ENCODE results near the gene LYRM9. TPM values are rescaled to one million over a fixed set of nuclear protein-coding genes. Genes with fewer than 3 reads are reported as not detected.

The LYRM9 gene
- total and polyA plus RNA-seq, 2 donors (not counting 1 experiment from before 2014, with no cell fraction given) = 9.7 to 13.7 TPM

DNA sequence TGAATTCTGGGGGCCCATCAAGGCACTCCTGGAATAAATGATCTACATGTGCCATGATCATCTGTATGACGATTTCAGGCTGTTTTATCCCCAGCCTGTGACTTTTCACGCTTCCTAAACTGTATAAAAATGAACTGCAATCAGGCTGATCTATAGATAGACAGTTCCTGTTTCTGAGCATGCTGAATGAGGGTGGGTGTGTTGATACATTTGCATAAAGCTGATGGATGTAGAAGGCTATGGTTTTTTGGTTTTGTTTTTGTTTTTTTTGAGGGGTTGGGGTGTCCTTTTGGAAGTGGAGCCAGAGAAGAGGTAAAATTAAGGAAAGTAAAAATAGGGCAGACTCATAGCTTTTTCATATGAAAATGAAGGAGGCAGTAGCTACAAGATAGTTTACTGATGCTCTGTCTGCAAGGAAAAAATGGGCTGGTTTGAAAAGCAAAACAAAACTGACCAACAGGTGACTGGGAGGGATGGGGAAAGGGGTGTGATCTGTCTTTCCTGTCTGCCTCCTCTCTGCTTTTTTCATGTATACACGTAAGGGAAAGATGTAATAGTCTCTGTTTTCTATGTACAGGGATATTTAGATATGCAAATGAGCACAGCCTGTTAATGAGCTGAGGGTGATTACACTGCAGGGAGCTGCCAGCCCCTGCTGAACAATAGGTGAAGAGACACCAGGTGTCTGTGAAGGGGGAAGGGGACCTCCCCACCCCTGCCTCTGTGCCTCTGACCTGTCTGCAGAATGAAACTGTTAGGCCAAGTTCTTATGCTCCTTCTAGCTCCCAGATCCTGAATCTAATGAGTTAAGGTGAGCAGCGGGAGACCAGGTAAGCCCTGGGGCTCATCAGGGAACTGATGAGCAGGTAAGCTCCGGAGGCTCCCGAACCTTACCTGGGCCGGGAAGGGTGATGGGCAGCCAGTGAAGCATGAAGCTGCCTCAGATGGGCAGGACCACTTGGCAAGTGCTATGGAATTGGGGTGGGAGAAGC lies 46.6 kb upstream of the LYRM9 start:
- H3K4me3 ChIP-seq (replicated peaks in 1 of 4; ENCODE audit: control extremely low read depth in 1 of 4, insufficient read depth in 1 of 4, low read depth in 3 of 4, low read length in 4 of 4) = no peak overlapping the region
- TF ChIP-seq, protein P1, sequence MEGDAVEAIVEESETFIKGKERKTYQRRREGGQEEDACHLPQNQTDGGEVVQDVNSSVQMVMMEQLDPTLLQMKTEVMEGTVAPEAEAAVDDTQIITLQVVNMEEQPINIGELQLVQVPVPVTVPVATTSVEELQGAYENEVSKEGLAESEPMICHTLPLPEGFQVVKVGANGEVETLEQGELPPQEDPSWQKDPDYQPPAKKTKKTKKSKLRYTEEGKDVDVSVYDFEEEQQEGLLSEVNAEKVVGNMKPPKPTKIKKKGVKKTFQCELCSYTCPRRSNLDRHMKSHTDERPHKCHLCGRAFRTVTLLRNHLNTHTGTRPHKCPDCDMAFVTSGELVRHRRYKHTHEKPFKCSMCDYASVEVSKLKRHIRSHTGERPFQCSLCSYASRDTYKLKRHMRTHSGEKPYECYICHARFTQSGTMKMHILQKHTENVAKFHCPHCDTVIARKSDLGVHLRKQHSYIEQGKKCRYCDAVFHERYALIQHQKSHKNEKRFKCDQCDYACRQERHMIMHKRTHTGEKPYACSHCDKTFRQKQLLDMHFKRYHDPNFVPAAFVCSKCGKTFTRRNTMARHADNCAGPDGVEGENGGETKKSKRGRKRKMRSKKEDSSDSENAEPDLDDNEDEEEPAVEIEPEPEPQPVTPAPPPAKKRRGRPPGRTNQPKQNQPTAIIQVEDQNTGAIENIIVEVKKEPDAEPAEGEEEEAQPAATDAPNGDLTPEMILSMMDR (conservative IDR thresholded peaks at IDR 0.05 in 1 of 2, IDR thresholded peaks at IDR 0.05 in 1 of 2; ENCODE audit: low read depth in 1 of 2, low read length in 2 of 2) = no peak
- no peak for TF ChIP-seq EZH2 (IDR thresholded peaks at IDR 0.05; ENCODE audit: low read length, missing control alignments)
- no peaks in the 10 kb centered on the region for H3K4me1 ChIP-seq (ENCODE audit: control insufficient read depth, extremely low read depth, insufficient read depth, low read length)
- H3K79me2 ChIP-seq (ENCODE audit: control insufficient read depth, insufficient read depth, low read length) = no peaks in the 10 kb centered on the region
- H3K9me3 ChIP-seq (ENCODE audit: control insufficient read depth, insufficient read depth, low read depth, low read length) = no peaks in the 10 kb centered on the region
- H3K27ac ChIP-seq (ENCODE audit: insufficient read depth, low read length) = no peak overlapping the region
- no peaks in the 10 kb centered on the region for H3K36me3 ChIP-seq (ENCODE audit: control insufficient read depth, insufficient read depth, low read length)
- H3K9ac ChIP-seq (ENCODE audit: insufficient read depth, low read length) = no peak overlapping the region
- no peak for DNase-seq (ENCODE audit: low read depth in 2 of 2)
- no peaks in the 10 kb centered on the region for H4K20me1 ChIP-seq (ENCODE audit: control insufficient read depth, extremely low read depth, insufficient read depth, low read length)
- H3K4me2 ChIP-seq (ENCODE audit: extremely low read depth, insufficient read depth, low read length) = no peak overlapping the region
- no peak overlapping the region for H2AFZ ChIP-seq (ENCODE audit: low read length)
- peaks cover 3% of the 10 kb centered on the region for H3K27me3 ChIP-seq (ENCODE audit: control insufficient read depth, insufficient read depth, low read length)

DNA sequence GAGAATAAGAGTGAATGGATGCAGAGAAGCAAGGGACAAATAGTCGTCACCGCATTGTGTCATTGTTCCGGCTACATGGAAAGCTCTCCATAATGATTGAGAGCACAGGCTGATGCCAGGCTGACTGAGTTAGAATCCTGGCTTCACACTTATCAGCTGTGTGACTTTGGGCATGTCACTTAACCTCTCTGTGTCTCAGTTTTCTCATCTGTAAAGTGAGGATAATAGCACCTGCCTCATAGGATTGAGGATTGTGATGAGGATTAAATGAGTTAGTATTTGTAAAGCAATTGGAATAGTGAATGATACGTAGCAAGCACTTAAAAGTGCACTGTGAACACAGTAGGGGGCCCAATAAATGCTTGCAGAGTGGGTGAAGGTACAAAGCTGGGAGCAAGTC lies 45.7 kb upstream of the LYRM9 start:
- H3K27me3 ChIP-seq (ENCODE audit: control insufficient read depth, insufficient read depth, low read length) = peaks cover 3% of the 10 kb centered on the region
- H3K79me2 ChIP-seq (ENCODE audit: control insufficient read depth, insufficient read depth, low read length) = no peaks in the 10 kb centered on the region
- H3K4me3 ChIP-seq (replicated peaks in 1 of 4; ENCODE audit: control extremely low read depth in 1 of 4, insufficient read depth in 1 of 4, low read depth in 3 of 4, low read length in 4 of 4) = no peak overlapping the region
- DNase-seq (ENCODE audit: low read depth in 2 of 2) = no peak
- no peak overlapping the region for H3K27ac ChIP-seq (ENCODE audit: insufficient read depth, low read length)
- no peak for TF ChIP-seq EZH2 (IDR thresholded peaks at IDR 0.05; ENCODE audit: low read length, missing control alignments)
- TF ChIP-seq, protein P1 (conservative IDR thresholded peaks at IDR 0.05 in 1 of 2, IDR thresholded peaks at IDR 0.05 in 1 of 2; ENCODE audit: low read depth in 1 of 2, low read length in 2 of 2) = no peak
- H4K20me1 ChIP-seq (ENCODE audit: control insufficient read depth, extremely low read depth, insufficient read depth, low read length) = no peaks in the 10 kb centered on the region
- H3K4me2 ChIP-seq (ENCODE audit: extremely low read depth, insufficient read depth, low read length) = no peak overlapping the region
- no peaks in the 10 kb centered on the region for H3K4me1 ChIP-seq (ENCODE audit: control insufficient read depth, extremely low read depth, insufficient read depth, low read length)
- no peak overlapping the region for H3K9ac ChIP-seq (ENCODE audit: insufficient read depth, low read length)
- H3K36me3 ChIP-seq (ENCODE audit: control insufficient read depth, insufficient read depth, low read length) = no peaks in the 10 kb centered on the region
- H3K9me3 ChIP-seq (ENCODE audit: control insufficient read depth, insufficient read depth, low read depth, low read length) = no peaks in the 10 kb centered on the region
- H2AFZ ChIP-seq (ENCODE audit: low read length) = no peak overlapping the region

DNA sequence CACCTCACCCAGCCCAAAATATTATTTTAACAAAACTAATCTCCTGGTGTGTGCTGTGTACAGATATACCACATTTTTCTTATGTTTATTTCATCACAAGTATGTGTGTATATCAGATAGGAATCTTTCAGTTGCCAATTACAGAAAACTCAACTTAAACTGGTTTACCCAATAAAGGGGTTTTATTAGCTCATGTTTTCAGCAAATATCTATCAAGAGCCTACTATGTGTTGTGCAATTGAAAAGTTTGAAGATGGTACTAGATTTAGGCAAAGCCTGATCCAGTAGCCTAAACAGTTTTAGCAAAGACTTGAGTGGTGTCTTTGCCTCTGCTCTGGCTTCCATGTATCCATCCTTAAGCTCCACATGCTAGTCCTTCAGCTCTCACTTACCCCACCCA lies 45.1 kb upstream of the LYRM9 start:
- Histone ChIP-seq H3K9me3 (ENCODE audit: control insufficient read depth, insufficient read depth, low read depth, low read length) (no peaks in the 10 kb centered on the region), H3K9ac (ENCODE audit: insufficient read depth, low read length) (no peak overlapping the region), H2AFZ (ENCODE audit: low read length) (no peak overlapping the region), H3K4me2 (ENCODE audit: extremely low read depth, insufficient read depth, low read length) (no peak overlapping the region), H3K27me3 (ENCODE audit: control insufficient read depth, insufficient read depth, low read length) (peaks cover 3% of the 10 kb centered on the region), H3K4me3 (replicated peaks in 1 of 4; ENCODE audit: control extremely low read depth in 1 of 4, insufficient read depth in 1 of 4, low read depth in 3 of 4, low read length in 4 of 4) (no peak overlapping the region), H3K27ac (ENCODE audit: insufficient read depth, low read length) (no peak overlapping the region), H3K79me2 (ENCODE audit: control insufficient read depth, insufficient read depth, low read length) (no peaks in the 10 kb centered on the region), H4K20me1 (ENCODE audit: control insufficient read depth, extremely low read depth, insufficient read depth, low read length) (no peaks in the 10 kb centered on the region), H3K4me1 (ENCODE audit: control insufficient read depth, extremely low read depth, insufficient read depth, low read length) (no peaks in the 10 kb centered on the region), H3K36me3 (ENCODE audit: control insufficient read depth, insufficient read depth, low read length) (no peaks in the 10 kb centered on the region)
- no peak for TF ChIP-seq EZH2 (IDR thresholded peaks at IDR 0.05; ENCODE audit: low read length, missing control alignments)
- TF ChIP-seq, protein P1 (conservative IDR thresholded peaks at IDR 0.05 in 1 of 2, IDR thresholded peaks at IDR 0.05 in 1 of 2; ENCODE audit: low read depth in 1 of 2, low read length in 2 of 2) = no peak
- DNase-seq (ENCODE audit: low read depth in 2 of 2) = no peak
